Posterior vena cava (tissue), 2 donors: ENCODE measurements around the gene DPH6. TPM values are rescaled to one million over a fixed set of nuclear protein-coding genes. Genes with fewer than 3 reads are reported as not detected.

Experiments
- DNase-seq: peaks from one replicate; pipeline ENCODE4 v3.0.0-alpha.2; 2020; ENCODE audit warnings: low spot score
- intact Hi-C, 2 donors: fragments of 100-400 bp; cut with DNase I; formaldehyde crosslinking; loops; one replicate each; pipeline versions ENCODE4 v1.14.1 to v1.14.2; 2022 to 2023
- total RNA-seq, 2 donors: library from RNA; stranded (reverse); fragmentation: NEBNext Ultra II Directional; extraction: Animal tissue kit (Norgen Biotek cat#: 25700); gene quantifications; one replicate each; pipeline ENCODE4 v1.2.1, GENCODE V29; 2021
- donor health status: DM: yes; HTN: yes; CAD: no.
- donor health status: DM: yes; HTN: yes; CAD: no.

The DPH6 gene
- total RNA-seq, 2 donors from 2014 or later: 15.3 to 16.5 TPM

GRCh38 chr15:35546511-35547381, 781 bp upstream of the DPH6 start:
- intact Hi-C loops: no loop called here
- peak; percentile 47 for DNase-seq

- DNase-seq: peak; percentile 82
- intact Hi-C loops: no loop called here
Observed at GRCh38 chr15:35545316-35545823, 595 bp downstream of the DPH6 start.

GRCh38 chr15:35540885-35541284, 5.1 kb downstream of the DPH6 start:
- no peak for DNase-seq
- intact Hi-C loops: no loop called here

- intact Hi-C loops: no loop called here
- no peak for DNase-seq
Observed at GRCh38 chr15:35540021-35540420, 5.9 kb downstream of the DPH6 start.

- intact Hi-C loops: no loop called here
- DNase-seq: no peak
Observed at GRCh38 chr15:35535365-35535916, 10.5 kb downstream of the DPH6 start.

GRCh38 chr15:35533130-35534110, 12.5 kb downstream of the DPH6 start:
- no peak for DNase-seq
- intact Hi-C loops: no loop called here

- no peak for DNase-seq
Observed at GRCh38 chr15:35530698-35531097, 15.3 kb downstream of the DPH6 start.

GRCh38 chr15:35529784-35530183, 16.2 kb downstream of the DPH6 start:
- intact Hi-C loops: no loop called here
- no peak for DNase-seq

More at GRCh38 chr15:35530698-35531097, 15.3 kb downstream of the DPH6 start:
- intact Hi-C loops: no loop called here

- no peak for DNase-seq
- intact Hi-C loops: no loop called here
Observed at GRCh38 chr15:35522061-35522460, 23.9 kb downstream of the DPH6 start.

- no peak for DNase-seq
- intact Hi-C loops: no loop called here
Observed at GRCh38 chr15:35519541-35520149, 26.3 kb downstream of the DPH6 start.

- no peak for DNase-seq
- intact Hi-C loops: no loop called here
Observed at GRCh38 chr15:35519052-35519451, 26.9 kb downstream of the DPH6 start.

- intact Hi-C loops: no loop called here
- DNase-seq: no peak
Observed at GRCh38 chr15:35514759-35515158, 31.2 kb downstream of the DPH6 start.

- intact Hi-C loops: no loop called here
Observed at GRCh38 chr15:35507932-35508638, 37.9 kb downstream of the DPH6 start.

GRCh38 chr15:35506272-35506870, 39.6 kb downstream of the DPH6 start:
- intact Hi-C loops: no loop called here
- no peak for DNase-seq

More at GRCh38 chr15:35507932-35508638, 37.9 kb downstream of the DPH6 start:
- no peak for DNase-seq

- intact Hi-C loops: no loop called here
- no peak for DNase-seq
Observed at GRCh38 chr15:35505809-35506208, 40.2 kb downstream of the DPH6 start.

- intact Hi-C loops: no loop called here
Observed at GRCh38 chr15:35505141-35505540, 40.8 kb downstream of the DPH6 start.

GRCh38 chr15:35499723-35500122, 46.2 kb downstream of the DPH6 start:
- intact Hi-C loops: no loop called here
- DNase-seq: no peak

More at GRCh38 chr15:35505141-35505540, 40.8 kb downstream of the DPH6 start:
- no peak for DNase-seq

- intact Hi-C loops: no loop called here
- no peak for DNase-seq
Observed at GRCh38 chr15:35496585-35496984, 49.4 kb downstream of the DPH6 start.
